Body of pancreas (tissue), 4 donors: Measurements from ENCODE around the gene CARD11.

Source experiments
- CTCF ChIP-seq, 7 experiments: fragments of 450-650 bp in 4 of 7; fragments of 200-600 bp in 3 of 7; sonication (generic) in 3 of 7; IDR thresholded peaks; one replicate each; pipeline ENCODE4 v1.5.1; 2016 to 2019; ENCODE audit warnings: antibody characterized with exemption in 7 of 7
- POLR2A ChIP-seq, 3 donors: fragments of 450-650 bp; IDR thresholded peaks; one replicate each; pipeline ENCODE4 v1.6.1; 2016; ENCODE audit warnings: antibody characterized with exemption in 3 of 3, mild to moderate bottlenecking in 2 of 3

- no peak for TF ChIP-seq CTCF (IDR thresholded peaks at IDR 0.05)
- TF ChIP-seq POLR2A (IDR thresholded peaks at IDR 0.05): no peak
These were observed 116.1 kb downstream of the CARD11 start for GRCh38 chr7:2927592-2927991.
